A172 (cell line): ENCODE results near the gene JAGN1. TPM values are rescaled to one million over a fixed set of nuclear protein-coding genes. Genes with fewer than 3 reads are reported as not detected.

ENCODE experiments used
- total RNA-seq: library from RNA; depleted of rRNA; stranded (reverse); fragments of >200 nt; shearing (Covaris generic); gene quantifications from 2 replicates; pipeline ENCODE4 v1.2.3, GENCODE V29; 2014; rRNA removed

Gene JAGN1
- total RNA-seq, 1 experiment from 2014 or later = 40.5 TPM

Other genes with a start within 250 kb of the JAGN1 start
- 41.3 and 54.1 TPM in 2 replicates for gene MTMR14, start 241.1 kb upstream of the JAGN1 start, total RNA-seq
- gene CPNE9, start 186.8 kb upstream of the JAGN1 start, total RNA-seq = not detected in 2 replicates
- 13.8 and 18.4 TPM in 2 replicates for gene BRPF1, start 158.9 kb upstream of the JAGN1 start, total RNA-seq
- gene OGG1, start 140.7 kb upstream of the JAGN1 start, total RNA-seq = 27.5 and 37.9 TPM in 2 replicates
- gene CAMK1, start 120.7 kb upstream of the JAGN1 start, total RNA-seq = 78.3 and 82.6 TPM in 2 replicates
- 150 and 167 TPM in 2 replicates for gene TADA3, start 98.1 kb upstream of the JAGN1 start, total RNA-seq
- 196 and 274 TPM in 2 replicates for gene ARPC4, start 97.5 kb upstream of the JAGN1 start, total RNA-seq
- 10.2 and 15.6 TPM in 2 replicates for gene TTLL3, start 80.3 kb upstream of the JAGN1 start, total RNA-seq
- 50.4 and 56.3 TPM in 2 replicates for gene RPUSD3, start 46.6 kb upstream of the JAGN1 start, total RNA-seq
- not detected in 2 replicates for gene CIDEC, start 10.4 kb upstream of the JAGN1 start, total RNA-seq
- 0.81 and 1.3 TPM in 2 replicates for gene IL17RE, start 12.2 kb downstream of the JAGN1 start, total RNA-seq
- 50.6 and 58.7 TPM in 2 replicates for gene IL17RC, start 26.5 kb downstream of the JAGN1 start, total RNA-seq
- gene CRELD1, start 43.2 kb downstream of the JAGN1 start, total RNA-seq = 14.5 and 16.1 TPM in 2 replicates
- gene PRRT3, start 61.8 kb downstream of the JAGN1 start, total RNA-seq = 3.4 and 4.2 TPM in 2 replicates
- 108 and 130 TPM in 2 replicates for gene EMC3, start 96.2 kb downstream of the JAGN1 start, total RNA-seq
- 36.1 and 41.3 TPM in 2 replicates for gene FANCD2, start 135.8 kb downstream of the JAGN1 start, total RNA-seq
- not detected in 2 replicates for gene FANCD2OS, start 217.6 kb downstream of the JAGN1 start, total RNA-seq
- gene BRK1, start 225.1 kb downstream of the JAGN1 start, total RNA-seq = 133 and 146 TPM in 2 replicates